Measurements from ENCODE around the gene SLIT2. TPM values are rescaled to one million over a fixed set of nuclear protein-coding genes. Genes with fewer than 3 reads are reported as not detected.

The SLIT2 gene
- total and polyA plus RNA-seq, 2 of the 13 experiments (the other 11 are each of a cell fraction or from before 2014, with no cell fraction given), result 0.03 TPM; not detected in 1

DNA sequence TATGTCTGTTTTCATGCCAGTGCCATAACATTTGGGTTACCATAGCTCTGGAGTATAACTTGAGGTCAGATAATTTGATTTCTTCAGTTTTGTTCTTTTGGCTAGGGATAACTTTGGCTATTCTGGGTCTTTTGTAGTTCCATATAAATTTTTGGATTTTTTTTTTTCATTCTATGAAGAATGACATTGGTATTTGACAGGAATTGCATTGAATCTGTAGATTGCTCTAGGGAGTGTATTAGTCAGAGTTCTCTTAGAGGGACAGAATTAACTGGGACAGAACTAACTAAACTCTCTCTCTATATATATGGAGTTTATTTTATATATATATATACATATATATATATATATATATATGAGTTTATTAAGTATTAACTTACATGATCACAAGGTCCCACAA lies 32.2 kb upstream of the SLIT2 start:
- Histone ChIP-seq H3K4me1 (ENCODE audit: insufficient read depth, low read length) (no peaks in the 10 kb centered on the region), H3K4me3 (replicated peaks in 1 of 3; ENCODE audit: insufficient read depth in 1 of 3, low read depth in 2 of 3, low read length in 3 of 3) (no peak overlapping the region), H3K79me2 (ENCODE audit: insufficient read depth, low read length) (no peaks in the 10 kb centered on the region), H3K27me3 (ENCODE audit: control insufficient read depth in 1 of 2, insufficient read depth in 2 of 2, low read length in 2 of 2) (no peaks in the 10 kb centered on the region), H3K9me3 (ENCODE audit: low read length) (peaks cover 41% of the 10 kb centered on the region), H3K4me2 (ENCODE audit: low read depth, low read length) (no peak overlapping the region), H3K9ac (ENCODE audit: insufficient read depth, low read depth, low read length) (no peak overlapping the region), H3K36me3 (replicated peaks in 1 of 2; ENCODE audit: control insufficient read depth in 1 of 2, insufficient read depth in 2 of 2, low read length in 2 of 2) (no peaks in the 10 kb centered on the region), H4K20me1 (ENCODE audit: insufficient read depth, low read length) (no peaks in the 10 kb centered on the region), H2AFZ (ENCODE audit: low read length) (no peak overlapping the region), H3K27ac (ENCODE audit: extremely low read length, insufficient read depth, low read length) (no peak overlapping the region)
- FAIRE-seq, result no peak
- intact Hi-C loops (cut with micrococcal nuclease; ENCODE audit: unreplicated experiment), result no loop called here
- BruUV-seq (replicated peaks), result no TSS peak
- no peak for ATAC-seq
- ChIA-PET CTCF (ENCODE audit: low intra/inter-chr PET ratio, low total read pairs) (no interaction called here), POLR2A (no interaction called here)
- no peak for DNase-seq (ENCODE audit: low spot score)
- TF ChIP-seq ZNF550 (CRISPR knock-in tag; IDR thresholded peaks at IDR 0.05; ENCODE audit: borderline replicate concordance), result no peak
- TF ChIP-seq ZNF264 (CRISPR knock-in tag; IDR thresholded peaks at IDR 0.05), result no peak
- TF ChIP-seq ZNF619 (CRISPR knock-in tag; IDR thresholded peaks at IDR 0.05), result no peak
- no peak for TF ChIP-seq ZNF263 (CRISPR knock-in tag; IDR thresholded peaks at IDR 0.05)
- TF ChIP-seq NFYB (CRISPR knock-in tag; IDR thresholded peaks at IDR 0.05), result no peak
- no peak for TF ChIP-seq ZNF572 (CRISPR knock-in tag; IDR thresholded peaks at IDR 0.05)
- no peak for TF ChIP-seq ZNF878 (CRISPR knock-in tag; IDR thresholded peaks at IDR 0.05)
- TF ChIP-seq MED1 (CRISPR knock-in tag; IDR thresholded peaks at IDR 0.05), result no peak
- no peak for TF ChIP-seq JUN (CRISPR knock-in tag; IDR thresholded peaks at IDR 0.05)
- TF ChIP-seq HES4 (CRISPR knock-in tag; IDR thresholded peaks at IDR 0.05; ENCODE audit: borderline replicate concordance), result no peak
- TF ChIP-seq, protein P1, sequence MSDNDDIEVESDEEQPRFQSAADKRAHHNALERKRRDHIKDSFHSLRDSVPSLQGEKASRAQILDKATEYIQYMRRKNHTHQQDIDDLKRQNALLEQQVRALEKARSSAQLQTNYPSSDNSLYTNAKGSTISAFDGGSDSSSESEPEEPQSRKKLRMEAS (IDR thresholded peaks at IDR 0.05), result no peak
- TF ChIP-seq MEF2D (CRISPR knock-in tag; IDR thresholded peaks at IDR 0.05), result no peak
- TF ChIP-seq KDM1A (CRISPR knock-in tag; IDR thresholded peaks at IDR 0.05), result no peak
- no peak for TF ChIP-seq NFE2L2 (IDR thresholded peaks at IDR 0.05; ENCODE audit: low read length)
- TF ChIP-seq ZNF501 (CRISPR knock-in tag; IDR thresholded peaks at IDR 0.05), result no peak
- no peak for TF ChIP-seq SOX13 (IDR thresholded peaks at IDR 0.05)
- no peak for TF ChIP-seq SOX13 (CRISPR knock-in tag; conservative IDR thresholded peaks at IDR 0.05 in 1 of 2, IDR thresholded peaks at IDR 0.05 in 1 of 2)
- in situ Hi-C loops (cut with HindIII; ENCODE audit: extremely low pct_ligation_motif_present, low pct_unique_long_range_greater_than_20kb), result no loop called here

Measured in HepG2 (cell line).